Measurements from ENCODE around the gene ADISSP. TPM values are rescaled to one million over a fixed set of nuclear protein-coding genes. Genes with fewer than 3 reads are reported as not detected.

ADISSP gene
- total and polyA plus RNA-seq, 2 of the 13 experiments (the other 11 are each of a cell fraction or from before 2014, with no cell fraction given): 38.3 to 90.6 TPM

DNA sequence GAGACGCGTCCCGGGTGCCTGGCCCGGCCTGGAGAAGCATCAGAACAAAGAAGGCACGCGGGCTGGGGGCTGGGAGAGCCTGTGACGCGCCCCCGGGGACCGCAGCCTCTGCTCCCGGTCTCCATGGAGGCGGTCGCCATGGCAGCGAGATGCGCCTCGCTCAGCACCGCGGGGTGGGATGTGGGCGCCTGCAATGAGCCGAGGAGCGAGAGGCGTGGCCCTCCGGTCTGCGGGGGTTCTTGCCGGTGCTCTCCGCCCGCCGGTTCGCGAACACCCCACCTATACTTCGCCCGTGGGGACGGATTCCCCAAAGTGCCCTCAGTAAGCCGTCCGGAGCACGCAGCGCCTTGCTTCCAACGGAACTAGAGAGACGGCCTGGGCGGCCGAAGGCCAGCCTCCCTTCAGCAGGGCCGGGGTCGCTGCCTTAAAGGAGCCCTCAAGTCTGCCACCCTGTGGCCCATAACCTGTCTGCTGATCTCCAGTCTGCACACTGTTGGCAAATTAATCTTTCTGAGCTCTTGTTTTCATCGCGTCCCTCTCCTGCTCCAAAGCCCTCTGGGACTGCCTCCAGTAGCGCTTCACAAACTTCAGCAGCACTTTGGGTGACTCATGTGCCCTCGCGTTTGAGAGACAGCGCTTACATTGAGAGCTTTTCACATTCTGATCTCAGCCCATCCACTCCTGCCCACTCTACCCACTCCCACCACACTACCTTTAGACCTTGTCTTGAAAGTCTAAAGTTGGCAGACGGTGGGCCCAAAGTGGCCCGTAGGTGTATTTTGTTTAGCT, 983 bp upstream of the ADISSP start (continued):
- TF ChIP-seq, protein P1, sequence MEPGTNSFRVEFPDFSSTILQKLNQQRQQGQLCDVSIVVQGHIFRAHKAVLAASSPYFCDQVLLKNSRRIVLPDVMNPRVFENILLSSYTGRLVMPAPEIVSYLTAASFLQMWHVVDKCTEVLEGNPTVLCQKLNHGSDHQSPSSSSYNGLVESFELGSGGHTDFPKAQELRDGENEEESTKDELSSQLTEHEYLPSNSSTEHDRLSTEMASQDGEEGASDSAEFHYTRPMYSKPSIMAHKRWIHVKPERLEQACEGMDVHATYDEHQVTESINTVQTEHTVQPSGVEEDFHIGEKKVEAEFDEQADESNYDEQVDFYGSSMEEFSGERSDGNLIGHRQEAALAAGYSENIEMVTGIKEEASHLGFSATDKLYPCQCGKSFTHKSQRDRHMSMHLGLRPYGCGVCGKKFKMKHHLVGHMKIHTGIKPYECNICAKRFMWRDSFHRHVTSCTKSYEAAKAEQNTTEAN (CRISPR knock-in tag; conservative IDR thresholded peaks at IDR 0.05): no peak
- TF ChIP-seq, protein P2, sequence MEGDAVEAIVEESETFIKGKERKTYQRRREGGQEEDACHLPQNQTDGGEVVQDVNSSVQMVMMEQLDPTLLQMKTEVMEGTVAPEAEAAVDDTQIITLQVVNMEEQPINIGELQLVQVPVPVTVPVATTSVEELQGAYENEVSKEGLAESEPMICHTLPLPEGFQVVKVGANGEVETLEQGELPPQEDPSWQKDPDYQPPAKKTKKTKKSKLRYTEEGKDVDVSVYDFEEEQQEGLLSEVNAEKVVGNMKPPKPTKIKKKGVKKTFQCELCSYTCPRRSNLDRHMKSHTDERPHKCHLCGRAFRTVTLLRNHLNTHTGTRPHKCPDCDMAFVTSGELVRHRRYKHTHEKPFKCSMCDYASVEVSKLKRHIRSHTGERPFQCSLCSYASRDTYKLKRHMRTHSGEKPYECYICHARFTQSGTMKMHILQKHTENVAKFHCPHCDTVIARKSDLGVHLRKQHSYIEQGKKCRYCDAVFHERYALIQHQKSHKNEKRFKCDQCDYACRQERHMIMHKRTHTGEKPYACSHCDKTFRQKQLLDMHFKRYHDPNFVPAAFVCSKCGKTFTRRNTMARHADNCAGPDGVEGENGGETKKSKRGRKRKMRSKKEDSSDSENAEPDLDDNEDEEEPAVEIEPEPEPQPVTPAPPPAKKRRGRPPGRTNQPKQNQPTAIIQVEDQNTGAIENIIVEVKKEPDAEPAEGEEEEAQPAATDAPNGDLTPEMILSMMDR (CRISPR knock-in tag; IDR thresholded peaks at IDR 0.05): peak; percentile 81
- peak; percentile 16; the same call in 1 of the 2 replicates for TF ChIP-seq MYC (CRISPR knock-in tag; IDR thresholded peaks at IDR 0.05; ENCODE audit: borderline replicate concordance)
- TF ChIP-seq XRCC5 (optimal IDR thresholded peaks at IDR 0.05; ENCODE audit: low read length): peak; percentile 79
- TF ChIP-seq, protein P3, sequence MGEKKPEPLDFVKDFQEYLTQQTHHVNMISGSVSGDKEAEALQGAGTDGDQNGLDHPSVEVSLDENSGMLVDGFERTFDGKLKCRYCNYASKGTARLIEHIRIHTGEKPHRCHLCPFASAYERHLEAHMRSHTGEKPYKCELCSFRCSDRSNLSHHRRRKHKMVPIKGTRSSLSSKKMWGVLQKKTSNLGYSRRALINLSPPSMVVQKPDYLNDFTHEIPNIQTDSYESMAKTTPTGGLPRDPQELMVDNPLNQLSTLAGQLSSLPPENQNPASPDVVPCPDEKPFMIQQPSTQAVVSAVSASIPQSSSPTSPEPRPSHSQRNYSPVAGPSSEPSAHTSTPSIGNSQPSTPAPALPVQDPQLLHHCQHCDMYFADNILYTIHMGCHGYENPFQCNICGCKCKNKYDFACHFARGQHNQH (CRISPR knock-in tag; IDR thresholded peaks at IDR 0.05): peak; percentile 38
- TF ChIP-seq ZNF703 (CRISPR knock-in tag; IDR thresholded peaks at IDR 0.05; ENCODE audit: borderline replicate concordance): no peak
- peak; percentile 56; the same call in 1 of the 2 replicates for TF ChIP-seq CBX5 (CRISPR knock-in tag; IDR thresholded peaks at IDR 0.05; ENCODE audit: borderline replicate concordance)
- peak; percentile 37; the same call in 1 of the 2 replicates for TF ChIP-seq GZF1 (CRISPR knock-in tag; IDR thresholded peaks at IDR 0.05)
- 0 out of 2 replicates have a peak, but pooled peaks have one; percentile 18 for TF ChIP-seq RFXANK (CRISPR knock-in tag; IDR thresholded peaks at IDR 0.05)
- TF ChIP-seq ZNF709 (CRISPR knock-in tag; IDR thresholded peaks at IDR 0.05): no peak
- TF ChIP-seq RAD21 (CRISPR knock-in tag; IDR thresholded peaks at IDR 0.05): peak; percentile 67
- TF ChIP-seq ADNP (CRISPR knock-in tag; IDR thresholded peaks at IDR 0.05): peak; percentile 11; the same call in 1 of the 2 replicates
- TF ChIP-seq, protein P4, sequence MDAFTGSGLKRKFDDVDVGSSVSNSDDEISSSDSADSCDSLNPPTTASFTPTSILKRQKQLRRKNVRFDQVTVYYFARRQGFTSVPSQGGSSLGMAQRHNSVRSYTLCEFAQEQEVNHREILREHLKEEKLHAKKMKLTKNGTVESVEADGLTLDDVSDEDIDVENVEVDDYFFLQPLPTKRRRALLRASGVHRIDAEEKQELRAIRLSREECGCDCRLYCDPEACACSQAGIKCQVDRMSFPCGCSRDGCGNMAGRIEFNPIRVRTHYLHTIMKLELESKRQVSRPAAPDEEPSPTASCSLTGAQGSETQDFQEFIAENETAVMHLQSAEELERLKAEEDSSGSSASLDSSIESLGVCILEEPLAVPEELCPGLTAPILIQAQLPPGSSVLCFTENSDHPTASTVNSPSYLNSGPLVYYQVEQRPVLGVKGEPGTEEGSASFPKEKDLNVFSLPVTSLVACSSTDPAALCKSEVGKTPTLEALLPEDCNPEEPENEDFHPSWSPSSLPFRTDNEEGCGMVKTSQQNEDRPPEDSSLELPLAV (CRISPR knock-in tag; conservative IDR thresholded peaks at IDR 0.05; ENCODE audit: low read depth): no peak
- TF ChIP-seq, protein P5, sequence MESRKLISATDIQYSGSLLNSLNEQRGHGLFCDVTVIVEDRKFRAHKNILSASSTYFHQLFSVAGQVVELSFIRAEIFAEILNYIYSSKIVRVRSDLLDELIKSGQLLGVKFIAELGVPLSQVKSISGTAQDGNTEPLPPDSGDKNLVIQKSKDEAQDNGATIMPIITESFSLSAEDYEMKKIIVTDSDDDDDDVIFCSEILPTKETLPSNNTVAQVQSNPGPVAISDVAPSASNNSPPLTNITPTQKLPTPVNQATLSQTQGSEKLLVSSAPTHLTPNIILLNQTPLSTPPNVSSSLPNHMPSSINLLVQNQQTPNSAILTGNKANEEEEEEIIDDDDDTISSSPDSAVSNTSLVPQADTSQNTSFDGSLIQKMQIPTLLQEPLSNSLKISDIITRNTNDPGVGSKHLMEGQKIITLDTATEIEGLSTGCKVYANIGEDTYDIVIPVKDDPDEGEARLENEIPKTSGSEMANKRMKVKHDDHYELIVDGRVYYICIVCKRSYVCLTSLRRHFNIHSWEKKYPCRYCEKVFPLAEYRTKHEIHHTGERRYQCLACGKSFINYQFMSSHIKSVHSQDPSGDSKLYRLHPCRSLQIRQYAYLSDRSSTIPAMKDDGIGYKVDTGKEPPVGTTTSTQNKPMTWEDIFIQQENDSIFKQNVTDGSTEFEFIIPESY (CRISPR knock-in tag; IDR thresholded peaks at IDR 0.05): peak; percentile 43
- 0 out of 2 replicates have a peak, but pooled peaks have one; percentile 42 for TF ChIP-seq ZMYM3 (CRISPR knock-in tag; IDR thresholded peaks at IDR 0.05)
- TF ChIP-seq HDAC2 (CRISPR knock-in tag; IDR thresholded peaks at IDR 0.05): peak; percentile 2; the same call in 1 of the 2 replicates

All from HepG2 (cell line).